WTC11 (cell line): ENCODE results near the gene OR2Y1. TPM values are rescaled to one million over a fixed set of nuclear protein-coding genes. Genes with fewer than 3 reads are reported as not detected.
A peak's percentile ranks its signal among the peaks of the same experiment; 100 is the strongest.
"Not testable (repeated sequence)": the region's sequence is repeated elsewhere in the genome, so short reads cannot be mapped to it uniquely, and the experiment has no call there.

Experiments used
- ATAC-seq: fragments of 200-7000 bp; cut with Tn5 transposase; 2 replicates; pipeline ENCODE4 v1.10.0; 2021; ENCODE audit warnings: mild to moderate bottlenecking, moderate library complexity
- CTCF ChIA-PET: fragments of 300-600 bp; sonication (Branson Sonifier 250); formaldehyde crosslinking; loops from one replicate; lab custom pipeline; 2021; ENCODE audit warnings: antibody characterized with exemption; lab: Charles Lee
- POLR2A ChIA-PET: fragments of 350-600 bp; sonication (Branson Sonifier 250); formaldehyde crosslinking; loops from one replicate; lab custom pipeline; 2021; ENCODE audit warnings: antibody characterized with exemption; lab: Charles Lee
- DNase-seq: peaks from one replicate; pipeline ENCODE4 v3.0.0; 2021; ENCODE audit warnings: low spot score
- H3K27ac Mint-ChIP-seq: 2 replicates; pipeline ENCODE4 v1.8.0; 2021; ENCODE audit warnings: mixed read lengths
- H3K27me3 Mint-ChIP-seq: 2 replicates; pipeline ENCODE4 v1.8.0; 2021; ENCODE audit warnings: low read depth, mild to moderate bottlenecking, moderate library complexity, mixed read lengths
- H3K36me3 Mint-ChIP-seq: 2 replicates; pipeline ENCODE4 v1.8.0; 2021; ENCODE audit warnings: mixed read lengths
- H3K4me1 Mint-ChIP-seq: 2 replicates; pipeline ENCODE4 v1.8.0; 2022; ENCODE audit warnings: mixed read lengths
- H3K4me3 Mint-ChIP-seq: 2 replicates; pipeline ENCODE4 v1.8.0; 2021; ENCODE audit warnings: mild to moderate bottlenecking, moderate library complexity, mixed read lengths
- H3K9me3 Mint-ChIP-seq: 2 replicates; pipeline ENCODE4 v1.8.0; 2021; ENCODE audit warnings: mixed read lengths
- FOXP1 ChIP-seq: sonication (generic); formaldehyde crosslinking; IDR thresholded peaks from 2 replicates; pipeline ENCODE4 v1.8.0; 2022; ENCODE audit warnings: missing genetic modification reagents, mild to moderate bottlenecking, moderate library complexity, borderline replicate concordance
- JAZF1 ChIP-seq: fragments of 250-450 bp; sonication (Bioruptor Pico); IDR thresholded peaks from 2 replicates; pipeline ENCODE4 v1.9.0; 2021; ENCODE audit warnings: moderate library complexity, mild to moderate bottlenecking, inconsistent platforms
- PRRX2 ChIP-seq: fragments of 250-450 bp; sonication (Bioruptor Pico); IDR thresholded peaks from 2 replicates; pipeline ENCODE4 v1.8.0; 2021; ENCODE audit warnings: mild to moderate bottlenecking
- RELA ChIP-seq: sonication (generic); formaldehyde crosslinking; IDR thresholded peaks from 2 replicates; pipeline ENCODE4 v1.8.1; 2022; ENCODE audit warnings: missing genetic modification reagents, mild to moderate bottlenecking, borderline replicate concordance
- RORB ChIP-seq: fragments of 250-450 bp; sonication (Bioruptor Pico); IDR thresholded peaks from 2 replicates; pipeline ENCODE4 v1.9.0; 2021; ENCODE audit warnings: mild to moderate bottlenecking
- TEAD1 ChIP-seq: sonication (generic); formaldehyde crosslinking; IDR thresholded peaks from 2 replicates; pipeline ENCODE4 v1.8.0; 2022; ENCODE audit warnings: mild to moderate bottlenecking, missing genetic modification reagents
- TP53 ChIP-seq: sonication (generic); formaldehyde crosslinking; IDR thresholded peaks from 2 replicates; pipeline ENCODE4 v1.8.1; 2023; ENCODE audit warnings: mild to moderate bottlenecking, missing genetic modification reagents
- ZNF138 ChIP-seq: sonication (generic); formaldehyde crosslinking; conservative IDR thresholded peaks from 2 replicates; pipeline ENCODE4 v1.8.1; 2022; ENCODE audit warnings: mild to moderate bottlenecking, moderate library complexity, missing genetic modification reagents
- total RNA-seq: library from RNA; stranded (reverse); gene quantifications from 3 replicates; pipeline ENCODE4 v1.2.3, GENCODE V29; 2021
- TF ChIP-seq, protein P1 (sequence below): sonication (generic); formaldehyde crosslinking; IDR thresholded peaks from 2 replicates; pipeline ENCODE4 v1.8.1; 2023; ENCODE audit warnings: mild to moderate bottlenecking, missing genetic modification reagents
- TF ChIP-seq, protein P2 (sequence below): sonication (generic); formaldehyde crosslinking; IDR thresholded peaks from 2 replicates; pipeline ENCODE4 v1.8.0; 2023; ENCODE audit warnings: mild to moderate bottlenecking, missing genetic modification reagents
- TF ChIP-seq, protein P3 (sequence below): fragments of 200-600 bp; IDR thresholded peaks from 2 replicates; pipeline ENCODE4 v1.8.0; 2022; ENCODE audit warnings: antibody characterized with exemption
- TF ChIP-seq, protein P4 (sequence below): sonication (generic); formaldehyde crosslinking; IDR thresholded peaks from 2 replicates; pipeline ENCODE4 v1.8.1; 2022; ENCODE audit warnings: mild to moderate bottlenecking, moderate library complexity, missing genetic modification reagents

The OR2Y1 gene
- total RNA-seq, 1 experiment from 2014 or later, result not detected

DNA sequence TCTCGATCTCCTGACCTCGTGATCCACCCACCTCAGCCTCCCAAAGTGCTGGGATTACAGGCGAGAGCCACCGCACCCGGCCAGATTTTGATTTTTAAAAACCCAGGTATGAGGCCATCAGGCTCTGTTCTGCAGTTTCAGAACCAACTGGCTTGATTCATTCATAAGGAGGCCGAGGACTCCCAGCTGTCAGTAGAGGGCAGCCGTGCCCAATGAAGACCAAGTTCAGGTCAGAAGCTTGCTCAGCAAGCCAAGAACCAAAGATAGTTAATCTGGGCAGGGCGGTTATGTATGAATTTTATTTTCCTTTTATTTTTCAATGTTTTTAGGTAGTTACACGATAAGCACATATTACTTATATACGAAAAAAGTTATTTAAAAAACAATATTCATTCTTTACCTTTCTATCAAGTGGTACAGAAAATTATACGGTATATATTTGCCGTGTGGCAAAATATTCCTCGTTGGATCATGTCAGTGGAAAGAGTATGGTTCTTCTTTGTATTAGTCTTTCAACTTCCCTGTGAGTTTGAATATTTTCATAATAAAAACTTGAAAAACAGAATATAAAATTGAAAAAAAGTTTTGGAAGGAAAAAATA is 44.7 kb upstream of the OR2Y1 start:
- Mint-ChIP-seq H3K9me3 (peaks cover 22% of the 10 kb centered on the region), H3K4me1 (peaks cover 41% of the 10 kb centered on the region), H3K4me3 (no peak overlapping the region)
- CTCF ChIA-PET, result interaction anchor here (0.6 to 5.4 kb wide), 21 partner anchors 9 to 413 kb away, joined by 3 to 37 read pairs (median 4); partner anchors contain the start of gene MGAT1
- TF ChIP-seq PRRX2 (CRISPR knock-in tag), result no peak
- TF ChIP-seq, protein P1, sequence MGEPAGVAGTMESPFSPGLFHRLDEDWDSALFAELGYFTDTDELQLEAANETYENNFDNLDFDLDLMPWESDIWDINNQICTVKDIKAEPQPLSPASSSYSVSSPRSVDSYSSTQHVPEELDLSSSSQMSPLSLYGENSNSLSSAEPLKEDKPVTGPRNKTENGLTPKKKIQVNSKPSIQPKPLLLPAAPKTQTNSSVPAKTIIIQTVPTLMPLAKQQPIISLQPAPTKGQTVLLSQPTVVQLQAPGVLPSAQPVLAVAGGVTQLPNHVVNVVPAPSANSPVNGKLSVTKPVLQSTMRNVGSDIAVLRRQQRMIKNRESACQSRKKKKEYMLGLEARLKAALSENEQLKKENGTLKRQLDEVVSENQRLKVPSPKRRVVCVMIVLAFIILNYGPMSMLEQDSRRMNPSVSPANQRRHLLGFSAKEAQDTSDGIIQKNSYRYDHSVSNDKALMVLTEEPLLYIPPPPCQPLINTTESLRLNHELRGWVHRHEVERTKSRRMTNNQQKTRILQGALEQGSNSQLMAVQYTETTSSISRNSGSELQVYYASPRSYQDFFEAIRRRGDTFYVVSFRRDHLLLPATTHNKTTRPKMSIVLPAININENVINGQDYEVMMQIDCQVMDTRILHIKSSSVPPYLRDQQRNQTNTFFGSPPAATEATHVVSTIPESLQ (CRISPR knock-in tag), result no peak
- TF ChIP-seq RORB, result no peak
- TF ChIP-seq, protein P2, sequence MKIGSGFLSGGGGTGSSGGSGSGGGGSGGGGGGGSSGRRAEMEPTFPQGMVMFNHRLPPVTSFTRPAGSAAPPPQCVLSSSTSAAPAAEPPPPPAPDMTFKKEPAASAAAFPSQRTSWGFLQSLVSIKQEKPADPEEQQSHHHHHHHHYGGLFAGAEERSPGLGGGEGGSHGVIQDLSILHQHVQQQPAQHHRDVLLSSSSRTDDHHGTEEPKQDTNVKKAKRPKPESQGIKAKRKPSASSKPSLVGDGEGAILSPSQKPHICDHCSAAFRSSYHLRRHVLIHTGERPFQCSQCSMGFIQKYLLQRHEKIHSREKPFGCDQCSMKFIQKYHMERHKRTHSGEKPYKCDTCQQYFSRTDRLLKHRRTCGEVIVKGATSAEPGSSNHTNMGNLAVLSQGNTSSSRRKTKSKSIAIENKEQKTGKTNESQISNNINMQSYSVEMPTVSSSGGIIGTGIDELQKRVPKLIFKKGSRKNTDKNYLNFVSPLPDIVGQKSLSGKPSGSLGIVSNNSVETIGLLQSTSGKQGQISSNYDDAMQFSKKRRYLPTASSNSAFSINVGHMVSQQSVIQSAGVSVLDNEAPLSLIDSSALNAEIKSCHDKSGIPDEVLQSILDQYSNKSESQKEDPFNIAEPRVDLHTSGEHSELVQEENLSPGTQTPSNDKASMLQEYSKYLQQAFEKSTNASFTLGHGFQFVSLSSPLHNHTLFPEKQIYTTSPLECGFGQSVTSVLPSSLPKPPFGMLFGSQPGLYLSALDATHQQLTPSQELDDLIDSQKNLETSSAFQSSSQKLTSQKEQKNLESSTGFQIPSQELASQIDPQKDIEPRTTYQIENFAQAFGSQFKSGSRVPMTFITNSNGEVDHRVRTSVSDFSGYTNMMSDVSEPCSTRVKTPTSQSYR (CRISPR knock-in tag), result no peak
- TF ChIP-seq, all 79 proteins: peak for 0
- peak; percentile 71 for DNase-seq
- POLR2A ChIA-PET, result no interaction called here
- Mint-ChIP-seq H3K27me3 (no peaks in the 10 kb centered on the region; the same call in 1 of the 2 replicates), H3K36me3 (peaks cover 11% of the 10 kb centered on the region), H3K27ac (peak overlapping the region; percentile 60)
- peak; percentile 27 for ATAC-seq

DNA sequence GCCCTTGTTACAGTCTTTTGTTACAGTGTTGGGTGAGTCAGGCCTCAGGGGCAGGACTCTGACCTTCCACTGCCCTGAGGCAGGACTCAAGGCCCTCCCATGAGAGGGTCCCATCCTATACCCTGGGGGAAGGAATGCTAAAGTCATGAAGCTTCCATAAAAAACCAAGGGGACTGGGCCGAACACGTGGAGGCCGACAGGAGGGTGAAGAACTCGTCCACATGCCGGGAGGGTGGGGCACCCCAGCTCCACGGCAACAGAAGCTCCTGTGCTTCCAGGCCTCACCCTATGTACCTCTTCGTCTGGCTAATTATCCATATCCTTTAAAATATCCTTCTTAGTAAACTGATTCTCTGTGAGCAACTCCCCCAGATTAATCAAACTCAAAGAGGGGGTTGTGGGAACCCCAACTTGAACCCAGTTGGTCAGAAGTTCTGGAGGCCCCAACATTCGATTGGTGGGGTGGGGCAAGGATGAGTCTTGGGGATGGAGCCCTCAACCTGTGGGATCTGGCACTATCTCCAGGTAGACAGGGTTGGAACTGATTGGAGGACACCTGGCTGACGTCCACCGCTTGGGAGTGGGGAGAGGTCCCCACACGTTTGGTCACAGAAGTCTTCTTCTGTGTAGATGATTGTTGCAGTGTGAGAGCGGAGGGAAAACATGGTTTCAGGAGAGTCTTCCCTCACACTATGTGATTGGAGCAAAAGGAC is 43.6 kb upstream of the OR2Y1 start:
- H3K9me3 Mint-ChIP-seq, result peaks cover 29% of the 10 kb centered on the region
- CTCF ChIA-PET, result interaction anchor here (0.9 to 5.4 kb wide), 6 partner anchors 16 to 414 kb away, joined by 3 to 37 read pairs (median 4); no protein-coding TSS in a partner anchor
- POLR2A ChIA-PET, result no interaction called here
- H3K36me3 Mint-ChIP-seq, result peaks cover 10% of the 10 kb centered on the region
- peaks cover 4% of the 10 kb centered on the region; the same call in 1 of the 2 replicates for H3K27me3 Mint-ChIP-seq
- H3K4me1 Mint-ChIP-seq, result peaks cover 41% of the 10 kb centered on the region
- TF ChIP-seq PRRX2 (CRISPR knock-in tag), result no peak
- DNase-seq (no peak), ATAC-seq (no peak)
- no peak overlapping the region for H3K4me3 Mint-ChIP-seq
- H3K27ac Mint-ChIP-seq, result peak overlapping the region; percentile 58; the same call in 1 of the 2 replicates

DNA sequence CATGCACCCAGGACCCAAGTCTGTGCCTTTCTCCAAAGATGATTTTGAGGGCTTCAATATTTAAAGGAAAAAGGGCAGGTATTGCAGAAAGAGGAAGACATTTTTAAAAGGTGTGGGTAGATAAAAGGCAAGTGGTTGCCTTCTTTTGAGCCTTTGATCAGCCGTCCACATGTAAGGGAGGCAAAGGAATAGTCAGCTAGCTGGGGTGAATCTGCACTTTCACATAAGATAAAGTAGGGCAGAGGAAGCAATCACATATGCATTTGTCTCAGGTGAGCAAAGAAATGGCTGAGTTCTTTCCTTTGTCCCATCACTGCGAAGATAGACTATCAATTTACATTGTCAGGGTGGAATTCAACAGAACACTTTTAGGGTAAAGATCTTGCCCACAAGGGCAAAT is 42.9 kb upstream of the OR2Y1 start:
- ChIA-PET CTCF (interaction anchor here (5.4 kb wide), 1 partner anchor 17 kb away, joined by 37 read pairs; no protein-coding TSS in a partner anchor), POLR2A (no interaction called here)
- peaks cover 29% of the 10 kb centered on the region for H3K9me3 Mint-ChIP-seq
- no peak for TF ChIP-seq RELA (CRISPR knock-in tag)
- TF ChIP-seq TEAD1, result no peak
- TF ChIP-seq, protein P3, sequence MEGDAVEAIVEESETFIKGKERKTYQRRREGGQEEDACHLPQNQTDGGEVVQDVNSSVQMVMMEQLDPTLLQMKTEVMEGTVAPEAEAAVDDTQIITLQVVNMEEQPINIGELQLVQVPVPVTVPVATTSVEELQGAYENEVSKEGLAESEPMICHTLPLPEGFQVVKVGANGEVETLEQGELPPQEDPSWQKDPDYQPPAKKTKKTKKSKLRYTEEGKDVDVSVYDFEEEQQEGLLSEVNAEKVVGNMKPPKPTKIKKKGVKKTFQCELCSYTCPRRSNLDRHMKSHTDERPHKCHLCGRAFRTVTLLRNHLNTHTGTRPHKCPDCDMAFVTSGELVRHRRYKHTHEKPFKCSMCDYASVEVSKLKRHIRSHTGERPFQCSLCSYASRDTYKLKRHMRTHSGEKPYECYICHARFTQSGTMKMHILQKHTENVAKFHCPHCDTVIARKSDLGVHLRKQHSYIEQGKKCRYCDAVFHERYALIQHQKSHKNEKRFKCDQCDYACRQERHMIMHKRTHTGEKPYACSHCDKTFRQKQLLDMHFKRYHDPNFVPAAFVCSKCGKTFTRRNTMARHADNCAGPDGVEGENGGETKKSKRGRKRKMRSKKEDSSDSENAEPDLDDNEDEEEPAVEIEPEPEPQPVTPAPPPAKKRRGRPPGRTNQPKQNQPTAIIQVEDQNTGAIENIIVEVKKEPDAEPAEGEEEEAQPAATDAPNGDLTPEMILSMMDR, result no peak
- no peak for TF ChIP-seq TP53 (CRISPR knock-in tag)
- TF ChIP-seq JAZF1, result no peak
- no peak for TF ChIP-seq FOXP1 (CRISPR knock-in tag)
- TF ChIP-seq, protein P4, sequence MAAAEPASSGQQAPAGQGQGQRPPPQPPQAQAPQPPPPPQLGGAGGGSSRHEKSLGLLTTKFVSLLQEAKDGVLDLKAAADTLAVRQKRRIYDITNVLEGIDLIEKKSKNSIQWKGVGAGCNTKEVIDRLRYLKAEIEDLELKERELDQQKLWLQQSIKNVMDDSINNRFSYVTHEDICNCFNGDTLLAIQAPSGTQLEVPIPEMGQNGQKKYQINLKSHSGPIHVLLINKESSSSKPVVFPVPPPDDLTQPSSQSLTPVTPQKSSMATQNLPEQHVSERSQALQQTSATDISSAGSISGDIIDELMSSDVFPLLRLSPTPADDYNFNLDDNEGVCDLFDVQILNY (CRISPR knock-in tag), result no peak
- no peak for TF ChIP-seq ZNF138
- no peak for TF ChIP-seq RORB
- H3K36me3 Mint-ChIP-seq, result peaks cover 10% of the 10 kb centered on the region
- no peak overlapping the region for H3K27ac Mint-ChIP-seq
- DNase-seq (no peak), ATAC-seq (no peak)
- peaks cover 34% of the 10 kb centered on the region for H3K4me1 Mint-ChIP-seq
- H3K4me3 Mint-ChIP-seq, result no peak overlapping the region
- H3K27me3 Mint-ChIP-seq, result peaks cover 4% of the 10 kb centered on the region; the same call in 1 of the 2 replicates

DNA sequence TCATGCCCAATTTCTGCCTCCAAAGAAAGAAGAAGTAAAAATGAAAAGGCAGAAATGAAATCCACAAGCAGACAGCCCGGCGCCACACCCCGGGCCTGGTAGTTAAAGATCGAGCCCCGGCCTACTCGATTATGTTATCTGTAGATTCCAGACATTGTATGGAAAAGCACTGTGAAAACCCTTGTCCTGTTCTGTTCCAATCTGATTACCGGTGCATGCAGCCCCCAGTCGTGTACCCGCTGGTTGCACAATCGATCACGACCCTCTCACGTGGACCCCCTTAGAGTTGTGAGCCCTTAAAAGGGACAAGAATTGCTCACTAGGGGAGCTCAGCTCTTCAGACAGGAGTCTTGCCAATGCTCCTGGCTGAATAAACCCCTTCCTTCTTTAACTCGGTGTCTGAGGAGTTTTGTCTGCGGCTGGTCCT is 42.1 kb upstream of the OR2Y1 start:
- H3K27ac Mint-ChIP-seq, ATAC-seq, DNase-seq, H3K4me3 Mint-ChIP-seq, POLR2A ChIA-PET, H3K27me3 Mint-ChIP-seq: not testable (repeated sequence)
- CTCF ChIA-PET, result interaction anchor here (0.7 kb wide), 1 partner anchor 8 kb away, joined by 3 read pairs; no protein-coding TSS in a partner anchor
- peaks cover 26% of the 10 kb centered on the region for H3K4me1 Mint-ChIP-seq
- H3K36me3 Mint-ChIP-seq, result peaks cover 10% of the 10 kb centered on the region
- H3K9me3 Mint-ChIP-seq, result peaks cover 29% of the 10 kb centered on the region
